ENCODE data around the gene HPN.
A peak's percentile ranks its signal among the peaks of the same experiment; 100 is the strongest.
"Not testable (repeated sequence)": the region's sequence is repeated elsewhere in the genome, so short reads cannot be mapped to it uniquely, and the experiment has no call there.

The HPN gene

DNA sequence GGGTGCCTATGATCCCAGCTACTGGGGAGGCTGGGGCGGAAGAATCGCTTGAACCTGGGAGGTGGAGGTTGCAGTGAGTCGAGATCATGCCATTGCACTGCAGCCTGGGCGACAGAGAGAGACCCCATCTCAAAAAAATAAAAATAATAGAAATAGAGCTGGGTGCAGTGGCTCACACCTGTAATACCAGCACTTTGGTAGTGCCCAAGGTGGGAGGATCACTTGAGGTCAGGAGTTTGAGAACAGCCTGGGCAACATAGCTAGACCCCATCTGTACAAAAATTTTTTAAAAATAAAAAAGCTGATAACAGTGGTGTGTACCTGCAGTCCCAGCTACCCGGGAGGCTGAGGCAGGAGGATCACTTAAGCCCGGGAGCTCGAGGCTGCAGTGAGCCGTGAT is 34.1 kb upstream of the HPN start:
- H3K4me3 ChIP-seq (ENCODE audit: low read depth, low read length); H3K27ac ChIP-seq (ENCODE audit: extremely low read depth, low read depth, low read length); H3K9me3 ChIP-seq (ENCODE audit: control insufficient read depth, insufficient read depth, low read depth, low read length): not testable (repeated sequence)
- POLR2A ChIA-PET, result interaction anchor here (0.9 to 1.2 kb wide), 4 partner anchors 14 to 81 kb away, joined by 3 to 4 read pairs (median 3); partner anchors contain the start of gene ZNF30
- TF ChIP-seq ZNF121 (tag by site-specific recombination; IDR thresholded peaks at IDR 0.05), result peak; percentile 97
- TF ChIP-seq, protein P1, sequence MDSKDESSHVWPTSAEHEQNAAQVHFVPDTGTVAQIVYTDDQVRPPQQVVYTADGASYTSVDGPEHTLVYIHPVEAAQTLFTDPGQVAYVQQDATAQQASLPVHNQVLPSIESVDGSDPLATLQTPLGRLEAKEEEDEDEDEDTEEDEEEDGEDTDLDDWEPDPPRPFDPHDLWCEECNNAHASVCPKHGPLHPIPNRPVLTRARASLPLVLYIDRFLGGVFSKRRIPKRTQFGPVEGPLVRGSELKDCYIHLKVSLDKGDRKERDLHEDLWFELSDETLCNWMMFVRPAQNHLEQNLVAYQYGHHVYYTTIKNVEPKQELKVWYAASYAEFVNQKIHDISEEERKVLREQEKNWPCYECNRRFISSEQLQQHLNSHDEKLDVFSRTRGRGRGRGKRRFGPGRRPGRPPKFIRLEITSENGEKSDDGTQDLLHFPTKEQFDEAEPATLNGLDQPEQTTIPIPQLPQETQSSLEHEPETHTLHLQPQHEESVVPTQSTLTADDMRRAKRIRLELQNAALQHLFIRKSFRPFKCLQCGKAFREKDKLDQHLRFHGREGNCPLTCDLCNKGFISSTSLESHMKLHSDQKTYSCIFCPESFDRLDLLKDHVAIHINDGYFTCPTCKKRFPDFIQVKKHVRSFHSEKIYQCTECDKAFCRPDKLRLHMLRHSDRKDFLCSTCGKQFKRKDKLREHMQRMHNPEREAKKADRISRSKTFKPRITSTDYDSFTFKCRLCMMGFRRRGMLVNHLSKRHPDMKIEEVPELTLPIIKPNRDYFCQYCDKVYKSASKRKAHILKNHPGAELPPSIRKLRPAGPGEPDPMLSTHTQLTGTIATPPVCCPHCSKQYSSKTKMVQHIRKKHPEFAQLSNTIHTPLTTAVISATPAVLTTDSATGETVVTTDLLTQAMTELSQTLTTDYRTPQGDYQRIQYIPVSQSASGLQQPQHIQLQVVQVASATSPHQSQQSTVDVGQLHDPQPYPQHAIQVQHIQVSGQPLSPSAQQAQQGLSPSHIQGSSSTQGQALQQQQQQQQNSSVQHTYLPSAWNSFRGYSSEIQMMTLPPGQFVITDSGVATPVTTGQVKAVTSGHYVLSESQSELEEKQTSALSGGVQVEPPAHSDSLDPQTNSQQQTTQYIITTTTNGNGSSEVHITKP (tag by site-specific recombination; IDR thresholded peaks at IDR 0.05), result 0 out of 2 replicates have a peak, but pooled peaks have one; percentile 31
- peaks cover 12% of the 10 kb centered on the region for H3K4me1 ChIP-seq (ENCODE audit: control insufficient read depth, insufficient read depth, low read length)
- CTCF ChIA-PET, result interaction anchor here (0.6 to 2.3 kb wide), 9 partner anchors 17 to 368 kb away, joined by 3 to 10 read pairs (median 4); no protein-coding TSS in a partner anchor
- H3K36me3 ChIP-seq (ENCODE audit: control insufficient read depth in 2 of 2, insufficient read depth in 1 of 2, low read length in 2 of 2), result peaks cover 82 to 94% of the 10 kb centered on the region in 2 experiments

DNA sequence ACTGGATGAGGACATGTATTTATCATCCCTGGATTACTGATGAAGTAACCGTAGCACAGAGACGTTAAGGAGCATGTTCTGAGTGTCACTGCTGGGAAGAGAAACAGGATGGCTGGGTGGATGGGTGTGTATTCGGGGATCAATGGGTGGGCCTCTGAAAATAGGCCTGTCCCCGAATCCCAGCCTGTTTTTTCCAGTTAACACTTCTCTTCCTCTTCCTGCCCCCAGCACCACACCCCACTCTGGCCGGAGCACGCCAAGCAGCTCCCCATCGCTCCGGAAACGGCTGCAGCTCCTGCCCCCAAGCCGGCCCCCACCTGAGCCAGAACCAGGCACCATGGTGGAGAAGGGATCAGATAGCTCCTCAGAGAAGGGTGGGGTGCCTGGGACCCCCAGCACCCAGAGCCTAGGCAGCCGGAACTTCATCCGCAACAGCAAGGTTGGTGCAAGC is 32.6 kb upstream of the HPN start:
- POLR2A ChIA-PET, result interaction anchor here (0.5 to 4.2 kb wide), 4 partner anchors 8 to 23 kb away, joined by 3 to 20 read pairs (median 7); partner anchors contain the start of gene GRAMD1A

DNA sequence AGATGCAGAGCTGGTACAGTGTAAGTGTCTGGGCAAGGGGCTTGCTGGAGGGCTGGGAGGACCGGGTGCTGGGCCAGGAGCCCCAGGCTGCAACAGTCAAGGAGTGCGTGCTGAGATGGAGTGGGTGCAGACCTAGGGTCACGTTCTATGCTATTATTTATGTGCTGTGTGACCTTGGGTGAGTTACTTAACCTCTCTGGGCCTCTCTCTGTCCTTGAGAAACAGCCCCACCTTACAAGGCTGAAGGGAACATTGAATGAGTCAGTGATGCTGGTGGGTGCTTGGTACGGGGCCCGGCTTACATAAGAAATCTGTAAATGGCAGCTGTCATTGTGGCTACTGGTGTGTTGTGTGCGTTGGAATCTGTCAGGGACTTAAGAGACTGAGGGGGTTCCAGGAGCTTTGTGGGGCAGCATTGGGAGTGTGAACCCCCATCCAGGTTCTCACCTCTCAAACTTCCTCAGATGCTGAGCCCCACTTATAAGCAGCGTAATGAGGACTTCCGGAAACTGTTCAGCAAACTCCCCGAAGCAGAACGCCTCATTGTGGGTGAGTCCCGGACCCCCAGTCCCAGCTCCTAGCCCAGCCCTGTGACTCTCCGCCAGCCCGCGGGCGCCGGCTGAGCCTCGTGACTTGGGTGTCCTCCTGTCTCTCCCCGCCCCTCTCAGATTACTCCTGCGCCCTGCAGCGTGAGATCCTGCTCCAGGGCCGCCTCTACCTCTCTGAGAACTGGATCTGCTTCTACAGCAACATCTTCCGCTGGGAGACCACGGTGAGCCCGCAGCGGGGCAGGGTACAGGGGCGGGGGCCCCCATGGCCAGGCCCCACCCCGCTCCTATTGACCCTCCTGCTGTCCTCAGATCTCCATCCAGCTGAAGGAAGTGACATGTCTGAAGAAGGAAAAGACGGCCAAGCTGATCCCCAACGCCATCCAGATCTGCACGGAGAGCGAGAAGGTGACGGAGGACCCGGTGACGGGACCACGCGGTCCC is 31.8 kb upstream of the HPN start:
- POLR2A ChIA-PET, result interaction anchor here (2.2 to 4.2 kb wide), 2 partner anchors 9 to 17 kb away, joined by 9 to 20 read pairs; partner anchors contain the start of gene GRAMD1A
- Histone ChIP-seq H3K36me3 (ENCODE audit: control insufficient read depth in 2 of 2, insufficient read depth in 1 of 2, low read length in 2 of 2) (peaks cover 80 to 99% of the 10 kb centered on the region in 2 experiments), H3K9me3 (ENCODE audit: control insufficient read depth, insufficient read depth, low read depth, low read length) (no peaks in the 10 kb centered on the region), H3K4me3 (ENCODE audit: low read depth, low read length) (no peak overlapping the region), H3K27ac (ENCODE audit: extremely low read depth, low read depth, low read length) (0 out of 2 replicates have a peak overlapping the region, but pooled peaks have one; percentile 24), H3K4me1 (ENCODE audit: control insufficient read depth, insufficient read depth, low read length) (peaks cover 3% of the 10 kb centered on the region; the same call in 1 of the 2 replicates)
- CTCF ChIA-PET, result interaction anchor here (0.9 to 9.0 kb wide), 3 partner anchors 35 to 132 kb away, joined by 4 to 96 read pairs (median 5); no protein-coding TSS in a partner anchor
- TF ChIP-seq KLF1 (tag by site-specific recombination; IDR thresholded peaks at IDR 0.05), result peak; percentile 13; the same call in 1 of the 2 replicates
- peak; percentile 93; the same call in 1 of the 2 replicates for TF ChIP-seq ZNF768 (tag by site-specific recombination; IDR thresholded peaks at IDR 0.05)
- 0 out of 2 replicates have a peak, but pooled peaks have one; percentile 33 for TF ChIP-seq GLIS2 (tag by site-specific recombination; IDR thresholded peaks at IDR 0.05)
- TF ChIP-seq ZNF585B (tag by site-specific recombination; IDR thresholded peaks at IDR 0.05), result no peak
- TF ChIP-seq, protein P2, sequence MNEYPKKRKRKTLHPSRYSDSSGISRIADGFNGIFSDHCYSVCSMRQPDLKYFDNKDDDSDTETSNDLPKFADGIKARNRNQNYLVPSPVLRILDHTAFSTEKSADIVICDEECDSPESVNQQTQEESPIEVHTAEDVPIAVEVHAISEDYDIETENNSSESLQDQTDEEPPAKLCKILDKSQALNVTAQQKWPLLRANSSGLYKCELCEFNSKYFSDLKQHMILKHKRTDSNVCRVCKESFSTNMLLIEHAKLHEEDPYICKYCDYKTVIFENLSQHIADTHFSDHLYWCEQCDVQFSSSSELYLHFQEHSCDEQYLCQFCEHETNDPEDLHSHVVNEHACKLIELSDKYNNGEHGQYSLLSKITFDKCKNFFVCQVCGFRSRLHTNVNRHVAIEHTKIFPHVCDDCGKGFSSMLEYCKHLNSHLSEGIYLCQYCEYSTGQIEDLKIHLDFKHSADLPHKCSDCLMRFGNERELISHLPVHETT (tag by site-specific recombination; IDR thresholded peaks at IDR 0.05), result 0 out of 2 replicates have a peak, but pooled peaks have one; percentile 44
- TF ChIP-seq, protein P3, sequence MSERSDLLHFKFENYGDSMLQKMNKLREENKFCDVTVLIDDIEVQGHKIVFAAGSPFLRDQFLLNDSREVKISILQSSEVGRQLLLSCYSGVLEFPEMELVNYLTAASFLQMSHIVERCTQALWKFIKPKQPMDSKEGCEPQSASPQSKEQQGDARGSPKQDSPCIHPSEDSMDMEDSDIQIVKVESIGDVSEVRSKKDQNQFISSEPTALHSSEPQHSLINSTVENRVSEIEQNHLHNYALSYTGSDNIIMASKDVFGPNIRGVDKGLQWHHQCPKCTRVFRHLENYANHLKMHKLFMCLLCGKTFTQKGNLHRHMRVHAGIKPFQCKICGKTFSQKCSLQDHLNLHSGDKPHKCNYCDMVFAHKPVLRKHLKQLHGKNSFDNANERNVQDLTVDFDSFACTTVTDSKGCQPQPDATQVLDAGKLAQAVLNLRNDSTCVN (tag by site-specific recombination; optimal IDR thresholded peaks at IDR 0.05), result peak; percentile 11
- 0 out of 2 replicates have a peak, but pooled peaks have one; percentile 5 for TF ChIP-seq SP2 (tag by site-specific recombination; IDR thresholded peaks at IDR 0.05)
- no peak for TF ChIP-seq ZNF555 (tag by site-specific recombination; conservative IDR thresholded peaks at IDR 0.05)

More for the DNA sequence above, 32.6 kb upstream of the HPN start:
- H3K27ac ChIP-seq (ENCODE audit: extremely low read depth, low read depth, low read length), result 0 out of 2 replicates have a peak overlapping the region, but pooled peaks have one; percentile 24
- peaks cover 80 to 99% of the 10 kb centered on the region in 2 experiments for H3K36me3 ChIP-seq (ENCODE audit: control insufficient read depth in 2 of 2, insufficient read depth in 1 of 2, low read length in 2 of 2)
- peaks cover 3% of the 10 kb centered on the region; the same call in 1 of the 2 replicates for H3K4me1 ChIP-seq (ENCODE audit: control insufficient read depth, insufficient read depth, low read length)
- CTCF ChIA-PET, result interaction anchor here (0.9 to 9.0 kb wide), 5 partner anchors 35 to 133 kb away, joined by 4 to 96 read pairs (median 5); no protein-coding TSS in a partner anchor
- no peaks in the 10 kb centered on the region for H3K9me3 ChIP-seq (ENCODE audit: control insufficient read depth, insufficient read depth, low read depth, low read length)
- TF ChIP-seq ZNF792 (tag by site-specific recombination; IDR thresholded peaks at IDR 0.05) (no peak), ZNF354C (tag by site-specific recombination; IDR thresholded peaks at IDR 0.05; ENCODE audit: borderline replicate concordance, low read depth) (no peak), ZNF529 (tag by site-specific recombination; IDR thresholded peaks at IDR 0.05; ENCODE audit: insufficient replicate concordance) (no peak), ZNF155 (tag by site-specific recombination; IDR thresholded peaks at IDR 0.05) (no peak), ZNF292 (tag by site-specific recombination; IDR thresholded peaks at IDR 0.05; ENCODE audit: borderline replicate concordance, low read depth) (no peak), ZNF121 (tag by site-specific recombination; IDR thresholded peaks at IDR 0.05) (no peak), HOXD13 (CRISPR knock-in tag; IDR thresholded peaks at IDR 0.05; ENCODE audit: borderline replicate concordance) (no peak)
- TF ChIP-seq, protein P4, sequence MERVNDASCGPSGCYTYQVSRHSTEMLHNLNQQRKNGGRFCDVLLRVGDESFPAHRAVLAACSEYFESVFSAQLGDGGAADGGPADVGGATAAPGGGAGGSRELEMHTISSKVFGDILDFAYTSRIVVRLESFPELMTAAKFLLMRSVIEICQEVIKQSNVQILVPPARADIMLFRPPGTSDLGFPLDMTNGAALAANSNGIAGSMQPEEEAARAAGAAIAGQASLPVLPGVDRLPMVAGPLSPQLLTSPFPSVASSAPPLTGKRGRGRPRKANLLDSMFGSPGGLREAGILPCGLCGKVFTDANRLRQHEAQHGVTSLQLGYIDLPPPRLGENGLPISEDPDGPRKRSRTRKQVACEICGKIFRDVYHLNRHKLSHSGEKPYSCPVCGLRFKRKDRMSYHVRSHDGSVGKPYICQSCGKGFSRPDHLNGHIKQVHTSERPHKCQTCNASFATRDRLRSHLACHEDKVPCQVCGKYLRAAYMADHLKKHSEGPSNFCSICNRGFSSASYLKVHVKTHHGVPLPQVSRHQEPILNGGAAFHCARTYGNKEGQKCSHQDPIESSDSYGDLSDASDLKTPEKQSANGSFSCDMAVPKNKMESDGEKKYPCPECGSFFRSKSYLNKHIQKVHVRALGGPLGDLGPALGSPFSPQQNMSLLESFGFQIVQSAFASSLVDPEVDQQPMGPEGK (tag by site-specific recombination; IDR thresholded peaks at IDR 0.05), result no peak
- TF ChIP-seq, protein P5, sequence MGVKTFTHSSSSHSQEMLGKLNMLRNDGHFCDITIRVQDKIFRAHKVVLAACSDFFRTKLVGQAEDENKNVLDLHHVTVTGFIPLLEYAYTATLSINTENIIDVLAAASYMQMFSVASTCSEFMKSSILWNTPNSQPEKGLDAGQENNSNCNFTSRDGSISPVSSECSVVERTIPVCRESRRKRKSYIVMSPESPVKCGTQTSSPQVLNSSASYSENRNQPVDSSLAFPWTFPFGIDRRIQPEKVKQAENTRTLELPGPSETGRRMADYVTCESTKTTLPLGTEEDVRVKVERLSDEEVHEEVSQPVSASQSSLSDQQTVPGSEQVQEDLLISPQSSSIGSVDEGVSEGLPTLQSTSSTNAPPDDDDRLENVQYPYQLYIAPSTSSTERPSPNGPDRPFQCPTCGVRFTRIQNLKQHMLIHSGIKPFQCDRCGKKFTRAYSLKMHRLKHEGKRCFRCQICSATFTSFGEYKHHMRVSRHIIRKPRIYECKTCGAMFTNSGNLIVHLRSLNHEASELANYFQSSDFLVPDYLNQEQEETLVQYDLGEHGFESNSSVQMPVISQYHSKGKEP (tag by site-specific recombination; IDR thresholded peaks at IDR 0.05), result no peak
- H3K4me3 ChIP-seq (ENCODE audit: low read depth, low read length), result no peak overlapping the region
